ENCODE measurements around the gene SLC37A4. TPM values are rescaled to one million over a fixed set of nuclear protein-coding genes. Genes with fewer than 3 reads are reported as not detected.
A peak's percentile ranks its signal among the peaks of the same experiment; 100 is the strongest.

SLC37A4 gene
- total and polyA plus RNA-seq, 2 of the 13 experiments (the other 11 are each of a cell fraction or from before 2014, with no cell fraction given), result 43.0 to 56.1 TPM

DNA sequence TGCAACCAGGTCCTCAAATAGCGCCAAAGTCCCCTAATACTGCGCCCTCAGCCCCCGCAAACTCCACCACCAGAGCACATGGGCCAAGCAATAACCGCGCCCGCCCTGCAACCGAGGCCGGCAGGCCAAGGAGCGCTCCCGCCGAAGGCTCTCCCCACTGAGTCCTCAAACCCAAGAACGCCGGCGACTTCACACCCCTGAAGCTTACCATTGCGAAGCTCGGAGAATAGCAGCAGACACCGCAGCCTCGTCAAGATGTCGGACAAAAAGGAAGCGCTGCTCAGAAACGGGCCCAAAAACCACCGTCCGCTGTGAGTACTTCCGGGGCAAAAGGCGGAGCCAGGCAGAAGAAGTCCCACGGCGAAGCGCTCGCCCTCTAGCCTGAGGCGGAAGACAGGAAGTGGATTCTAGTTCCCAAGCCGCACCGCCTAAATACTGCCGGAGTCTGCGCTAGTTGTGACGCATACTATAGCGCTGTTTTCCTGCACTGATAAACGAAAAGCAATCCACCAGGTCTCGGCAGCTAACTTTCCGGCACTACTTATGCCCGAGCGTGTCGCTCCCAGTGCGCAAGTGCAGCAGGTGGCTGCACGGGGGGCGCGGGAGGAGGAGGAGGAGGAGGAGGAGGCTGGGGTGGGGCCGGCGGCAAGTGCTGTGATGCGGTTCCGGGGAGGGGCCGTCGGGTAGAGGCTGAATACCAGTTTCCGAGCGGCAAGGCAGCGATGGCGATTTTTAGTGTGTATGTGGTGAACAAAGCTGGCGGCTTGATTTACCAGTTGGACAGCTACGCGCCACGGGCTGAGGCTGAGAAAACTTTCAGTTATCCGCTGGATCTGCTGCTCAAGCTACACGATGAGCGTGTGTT, 12.4 kb downstream of the SLC37A4 start, which contains the start of the genes RPS25 and TRAPPC4 (continued):
- TF ChIP-seq, protein P1, sequence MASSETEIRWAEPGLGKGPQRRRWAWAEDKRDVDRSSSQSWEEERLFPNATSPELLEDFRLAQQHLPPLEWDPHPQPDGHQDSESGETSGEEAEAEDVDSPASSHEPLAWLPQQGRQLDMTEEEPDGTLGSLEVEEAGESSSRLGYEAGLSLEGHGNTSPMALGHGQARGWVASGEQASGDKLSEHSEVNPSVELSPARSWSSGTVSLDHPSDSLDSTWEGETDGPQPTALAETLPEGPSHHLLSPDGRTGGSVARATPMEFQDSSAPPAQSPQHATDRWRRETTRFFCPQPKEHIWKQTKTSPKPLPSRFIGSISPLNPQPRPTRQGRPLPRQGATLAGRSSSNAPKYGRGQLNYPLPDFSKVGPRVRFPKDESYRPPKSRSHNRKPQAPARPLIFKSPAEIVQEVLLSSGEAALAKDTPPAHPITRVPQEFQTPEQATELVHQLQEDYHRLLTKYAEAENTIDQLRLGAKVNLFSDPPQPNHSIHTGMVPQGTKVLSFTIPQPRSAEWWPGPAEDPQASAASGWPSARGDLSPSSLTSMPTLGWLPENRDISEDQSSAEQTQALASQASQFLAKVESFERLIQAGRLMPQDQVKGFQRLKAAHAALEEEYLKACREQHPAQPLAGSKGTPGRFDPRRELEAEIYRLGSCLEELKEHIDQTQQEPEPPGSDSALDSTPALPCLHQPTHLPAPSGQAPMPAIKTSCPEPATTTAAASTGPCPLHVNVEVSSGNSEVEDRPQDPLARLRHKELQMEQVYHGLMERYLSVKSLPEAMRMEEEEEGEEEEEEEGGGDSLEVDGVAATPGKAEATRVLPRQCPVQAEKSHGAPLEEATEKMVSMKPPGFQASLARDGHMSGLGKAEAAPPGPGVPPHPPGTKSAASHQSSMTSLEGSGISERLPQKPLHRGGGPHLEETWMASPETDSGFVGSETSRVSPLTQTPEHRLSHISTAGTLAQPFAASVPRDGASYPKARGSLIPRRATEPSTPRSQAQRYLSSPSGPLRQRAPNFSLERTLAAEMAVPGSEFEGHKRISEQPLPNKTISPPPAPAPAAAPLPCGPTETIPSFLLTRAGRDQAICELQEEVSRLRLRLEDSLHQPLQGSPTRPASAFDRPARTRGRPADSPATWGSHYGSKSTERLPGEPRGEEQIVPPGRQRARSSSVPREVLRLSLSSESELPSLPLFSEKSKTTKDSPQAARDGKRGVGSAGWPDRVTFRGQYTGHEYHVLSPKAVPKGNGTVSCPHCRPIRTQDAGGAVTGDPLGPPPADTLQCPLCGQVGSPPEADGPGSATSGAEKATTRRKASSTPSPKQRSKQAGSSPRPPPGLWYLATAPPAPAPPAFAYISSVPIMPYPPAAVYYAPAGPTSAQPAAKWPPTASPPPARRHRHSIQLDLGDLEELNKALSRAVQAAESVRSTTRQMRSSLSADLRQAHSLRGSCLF (CRISPR knock-in tag; IDR thresholded peaks at IDR 0.05; ENCODE audit: borderline replicate concordance), result 0 out of 2 replicates have a peak, but pooled peaks have one; percentile 31
- TF ChIP-seq, protein P2, sequence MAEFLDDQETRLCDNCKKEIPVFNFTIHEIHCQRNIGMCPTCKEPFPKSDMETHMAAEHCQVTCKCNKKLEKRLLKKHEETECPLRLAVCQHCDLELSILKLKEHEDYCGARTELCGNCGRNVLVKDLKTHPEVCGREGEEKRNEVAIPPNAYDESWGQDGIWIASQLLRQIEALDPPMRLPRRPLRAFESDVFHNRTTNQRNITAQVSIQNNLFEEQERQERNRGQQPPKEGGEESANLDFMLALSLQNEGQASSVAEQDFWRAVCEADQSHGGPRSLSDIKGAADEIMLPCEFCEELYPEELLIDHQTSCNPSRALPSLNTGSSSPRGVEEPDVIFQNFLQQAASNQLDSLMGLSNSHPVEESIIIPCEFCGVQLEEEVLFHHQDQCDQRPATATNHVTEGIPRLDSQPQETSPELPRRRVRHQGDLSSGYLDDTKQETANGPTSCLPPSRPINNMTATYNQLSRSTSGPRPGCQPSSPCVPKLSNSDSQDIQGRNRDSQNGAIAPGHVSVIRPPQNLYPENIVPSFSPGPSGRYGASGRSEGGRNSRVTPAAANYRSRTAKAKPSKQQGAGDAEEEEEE (CRISPR knock-in tag; IDR thresholded peaks at IDR 0.05; ENCODE audit: borderline replicate concordance), result peak; percentile 33; the same call in 1 of the 2 replicates
- TF ChIP-seq ARID2 (CRISPR knock-in tag; IDR thresholded peaks at IDR 0.05; ENCODE audit: borderline replicate concordance) (peak; percentile 58; the same call in 1 of the 2 replicates), ZNF737 (CRISPR knock-in tag; IDR thresholded peaks at IDR 0.05; ENCODE audit: borderline replicate concordance) (peak; percentile 50; the same call in 1 of the 2 replicates), RFX1 (IDR thresholded peaks at IDR 0.05) (no peak), FOXC1 (CRISPR knock-in tag; IDR thresholded peaks at IDR 0.05; ENCODE audit: borderline replicate concordance) (no peak; the same call in 1 of the 2 replicates), ZSCAN30 (CRISPR knock-in tag; IDR thresholded peaks at IDR 0.05) (no peak), KMT2A (CRISPR knock-in tag; IDR thresholded peaks at IDR 0.05) (peak; percentile 79), ZZZ3 (CRISPR knock-in tag; IDR thresholded peaks at IDR 0.05; ENCODE audit: borderline replicate concordance) (peak; percentile 41; the same call in 1 of the 2 replicates), ZNF619 (CRISPR knock-in tag; IDR thresholded peaks at IDR 0.05) (0 out of 2 replicates have a peak, but pooled peaks have one; percentile 21), ZNF468 (CRISPR knock-in tag; IDR thresholded peaks at IDR 0.05) (no peak), ONECUT2 (CRISPR knock-in tag; IDR thresholded peaks at IDR 0.05) (no peak; the same call in 1 of the 2 replicates)
- TF ChIP-seq, protein P3, sequence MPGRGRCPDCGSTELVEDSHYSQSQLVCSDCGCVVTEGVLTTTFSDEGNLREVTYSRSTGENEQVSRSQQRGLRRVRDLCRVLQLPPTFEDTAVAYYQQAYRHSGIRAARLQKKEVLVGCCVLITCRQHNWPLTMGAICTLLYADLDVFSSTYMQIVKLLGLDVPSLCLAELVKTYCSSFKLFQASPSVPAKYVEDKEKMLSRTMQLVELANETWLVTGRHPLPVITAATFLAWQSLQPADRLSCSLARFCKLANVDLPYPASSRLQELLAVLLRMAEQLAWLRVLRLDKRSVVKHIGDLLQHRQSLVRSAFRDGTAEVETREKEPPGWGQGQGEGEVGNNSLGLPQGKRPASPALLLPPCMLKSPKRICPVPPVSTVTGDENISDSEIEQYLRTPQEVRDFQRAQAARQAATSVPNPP (CRISPR knock-in tag; IDR thresholded peaks at IDR 0.05), result no peak

Measured in HepG2 (cell line).